Progenitor cell of endocrine pancreas (in vitro differentiated cells): Measurements from ENCODE around the gene EVI2A. TPM values are rescaled to one million over a fixed set of nuclear protein-coding genes. Genes with fewer than 3 reads are reported as not detected.

Source experiments
- DNase-seq: peaks from one replicate; pipeline ENCODE4 v3.0.0; 2021; ENCODE audit warnings: low spot score; ENCODE audit not compliant: unreplicated experiment
- H3K27ac Mint-ChIP-seq: 2 replicates; pipeline ENCODE4 v1.8.0; 2021; ENCODE audit warnings: mild to moderate bottlenecking, moderate library complexity, mixed read lengths
- H3K27me3 Mint-ChIP-seq: 2 replicates; pipeline ENCODE4 v1.8.0; 2021; ENCODE audit warnings: mixed read lengths
- H3K36me3 Mint-ChIP-seq: 2 replicates; pipeline ENCODE4 v1.8.0; 2022; ENCODE audit warnings: mixed read lengths; ENCODE audit not compliant: insufficient read depth
- H3K4me1 Mint-ChIP-seq: 2 replicates; pipeline ENCODE4 v1.8.0; 2021; ENCODE audit warnings: low read depth, mixed read lengths
- H3K4me3 Mint-ChIP-seq: 2 replicates; pipeline ENCODE4 v1.8.0; 2021; ENCODE audit warnings: low read depth, mild to moderate bottlenecking, moderate library complexity, mixed read lengths
- H3K9me3 Mint-ChIP-seq: 2 replicates; pipeline ENCODE4 v1.8.0; 2021; ENCODE audit warnings: low read depth, mixed read lengths
- total RNA-seq: library from RNA; stranded (reverse); gene quantifications from 2 replicates; pipeline ENCODE4 v1.2.1, GENCODE V29; 2021
- TF ChIP-seq, protein P1 (sequence below): fragments of 200-600 bp; sonication (generic); IDR thresholded peaks from one replicate; pipeline ENCODE4 v1.5.0; 2021; ENCODE audit warnings: antibody characterized with exemption, mild to moderate bottlenecking; ENCODE audit not compliant: unreplicated experiment

EVI2A gene
- total RNA-seq, 1 donor from 2014 or later = not detected

DNA sequence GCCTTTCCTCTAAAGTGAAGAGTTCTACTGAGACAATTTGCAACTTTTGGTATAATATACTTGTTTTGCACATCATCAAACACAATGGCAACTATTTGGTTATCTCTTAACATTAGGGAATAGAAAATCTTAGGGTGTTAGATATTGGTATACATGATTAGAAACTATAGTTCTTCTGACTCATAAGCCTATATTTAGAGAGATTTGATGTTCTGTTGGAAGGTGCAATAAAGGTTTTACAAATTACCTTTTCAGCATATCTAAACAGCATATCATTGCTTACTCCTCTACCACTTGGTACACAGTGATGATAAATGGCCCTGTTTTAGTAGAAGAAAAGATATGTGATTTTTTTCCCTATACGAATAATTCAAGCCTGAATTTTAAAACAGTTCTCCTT, 13.8 kb downstream of the EVI2A start:
- H3K4me3 Mint-ChIP-seq = no peak overlapping the region
- no peak overlapping the region for H3K27ac Mint-ChIP-seq
- no peak for DNase-seq
- H3K36me3 Mint-ChIP-seq = peaks cover 9% of the 10 kb centered on the region
- H3K27me3 Mint-ChIP-seq = no peaks in the 10 kb centered on the region
- peaks cover 4% of the 10 kb centered on the region for H3K9me3 Mint-ChIP-seq
- H3K4me1 Mint-ChIP-seq = peaks cover 3% of the 10 kb centered on the region
- TF ChIP-seq, protein P1, sequence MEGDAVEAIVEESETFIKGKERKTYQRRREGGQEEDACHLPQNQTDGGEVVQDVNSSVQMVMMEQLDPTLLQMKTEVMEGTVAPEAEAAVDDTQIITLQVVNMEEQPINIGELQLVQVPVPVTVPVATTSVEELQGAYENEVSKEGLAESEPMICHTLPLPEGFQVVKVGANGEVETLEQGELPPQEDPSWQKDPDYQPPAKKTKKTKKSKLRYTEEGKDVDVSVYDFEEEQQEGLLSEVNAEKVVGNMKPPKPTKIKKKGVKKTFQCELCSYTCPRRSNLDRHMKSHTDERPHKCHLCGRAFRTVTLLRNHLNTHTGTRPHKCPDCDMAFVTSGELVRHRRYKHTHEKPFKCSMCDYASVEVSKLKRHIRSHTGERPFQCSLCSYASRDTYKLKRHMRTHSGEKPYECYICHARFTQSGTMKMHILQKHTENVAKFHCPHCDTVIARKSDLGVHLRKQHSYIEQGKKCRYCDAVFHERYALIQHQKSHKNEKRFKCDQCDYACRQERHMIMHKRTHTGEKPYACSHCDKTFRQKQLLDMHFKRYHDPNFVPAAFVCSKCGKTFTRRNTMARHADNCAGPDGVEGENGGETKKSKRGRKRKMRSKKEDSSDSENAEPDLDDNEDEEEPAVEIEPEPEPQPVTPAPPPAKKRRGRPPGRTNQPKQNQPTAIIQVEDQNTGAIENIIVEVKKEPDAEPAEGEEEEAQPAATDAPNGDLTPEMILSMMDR = no peak

- DNase-seq = no peak
- no peak overlapping the region for H3K27ac Mint-ChIP-seq
- TF ChIP-seq, protein P1 = no peak
- H3K4me3 Mint-ChIP-seq = no peak overlapping the region
- no peaks in the 10 kb centered on the region for H3K27me3 Mint-ChIP-seq
- H3K9me3 Mint-ChIP-seq = peaks cover 4% of the 10 kb centered on the region
- H3K4me1 Mint-ChIP-seq = no peaks in the 10 kb centered on the region
- peaks cover 3% of the 10 kb centered on the region for H3K36me3 Mint-ChIP-seq
These were observed 21.8 kb downstream of the EVI2A start for GRCh38 chr17:31299624-31300023.

- no peaks in the 10 kb centered on the region for H3K4me1 Mint-ChIP-seq
- no peak for DNase-seq
- H3K27me3 Mint-ChIP-seq = no peaks in the 10 kb centered on the region
- H3K27ac Mint-ChIP-seq = no peak within 1 kb of the TSS
- no peaks in the 10 kb centered on the region for H3K9me3 Mint-ChIP-seq
- TF ChIP-seq, protein P1 = no peak
- H3K36me3 Mint-ChIP-seq = no peaks in the 10 kb centered on the region
- no peak within 1 kb of the TSS for H3K4me3 Mint-ChIP-seq
These were observed 24.3 kb downstream of the EVI2A start, which contains the start of gene OMG for GRCh38 chr17:31297090-31297489. Gene OMG (minus strand): TSS chr17:31297239. CDS start chr17:31296331, 908 bp downstream.

DNA sequence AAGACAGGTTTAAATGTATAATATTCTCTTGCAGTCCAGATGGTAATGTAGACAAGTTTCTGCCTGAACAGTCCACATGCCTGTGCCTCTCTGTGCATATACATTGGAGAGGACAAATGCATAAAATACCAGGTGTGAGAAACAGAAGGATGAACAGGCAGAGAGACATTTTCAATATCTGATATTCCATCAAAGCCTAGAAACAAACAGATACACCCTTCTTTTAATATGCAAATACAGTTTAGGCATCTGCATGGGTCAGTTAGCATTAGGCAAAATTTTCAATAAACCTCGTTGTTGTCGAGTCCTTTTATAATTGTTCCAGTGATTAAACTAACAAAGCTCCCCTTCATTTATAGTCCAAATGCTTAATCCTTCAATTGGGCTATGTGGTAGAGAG, 25.3 kb downstream of the EVI2A start:
- Mint-ChIP-seq H3K27me3 (no peaks in the 10 kb centered on the region), H3K36me3 (no peaks in the 10 kb centered on the region), H3K9me3 (no peaks in the 10 kb centered on the region), H3K27ac (peak overlapping the region; percentile 33), H3K4me3 (no peak overlapping the region), H3K4me1 (no peaks in the 10 kb centered on the region)
- no peak for DNase-seq
- TF ChIP-seq, protein P1 = no peak

DNA sequence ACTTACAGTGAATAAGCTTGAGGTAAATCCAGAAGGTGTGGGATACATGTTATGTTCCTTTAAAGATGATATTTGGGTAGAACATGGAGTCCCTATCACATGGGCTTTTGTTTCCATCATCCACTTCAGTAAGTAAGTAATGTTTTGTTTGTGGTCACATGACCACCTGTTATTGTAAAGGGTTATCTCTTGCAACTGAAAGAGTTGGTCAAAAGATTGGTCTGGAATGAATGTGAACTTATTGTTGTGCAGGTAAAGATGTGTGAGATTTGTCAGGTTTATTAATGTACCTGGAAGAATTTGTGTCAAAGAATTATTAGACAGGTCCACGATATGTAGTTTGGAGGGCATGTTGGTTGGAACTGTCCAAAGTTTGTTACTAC, 25.9 kb downstream of the EVI2A start:
- Mint-ChIP-seq H3K9me3 (no peaks in the 10 kb centered on the region), H3K27me3 (no peaks in the 10 kb centered on the region), H3K4me3 (no peak overlapping the region), H3K4me1 (no peaks in the 10 kb centered on the region), H3K27ac (no peak overlapping the region), H3K36me3 (peaks cover 2% of the 10 kb centered on the region)
- no peak for DNase-seq
- TF ChIP-seq, protein P1 = no peak
